Activated T-helper 1 cell treated with anti-CD3 and anti-CD28 coated beads, Interleukin-12 subunit alpha, Interleukin-12 subunit beta, Interleukin-2, Interleukin-4 antibody, amounts not matched to agents 30 ng/mL and 10 ng/mL and 1 ng/mL, durations not matched to agents 14 hours and 24 hours and 36 hours (primary cell): ENCODE measurements around the gene OAS3. TPM values are rescaled to one million over a fixed set of nuclear protein-coding genes. Genes with fewer than 3 reads are reported as not detected.

Experiments
- DNase-seq: peaks from one replicate; pipeline ENCODE4 v3.0.0; 2021; ENCODE audit warnings: low spot score
- H3K27ac Mint-ChIP-seq: one replicate; pipeline ENCODE4 v1.8.0; 2021; ENCODE audit warnings: mild to moderate bottlenecking, mixed read lengths
- H3K27me3 Mint-ChIP-seq: one replicate; pipeline ENCODE4 v1.8.0; 2022; ENCODE audit warnings: mild to moderate bottlenecking, moderate library complexity, mixed read lengths; ENCODE audit not compliant: insufficient read depth
- H3K36me3 Mint-ChIP-seq: one replicate; pipeline ENCODE4 v1.8.0; 2021; ENCODE audit warnings: low read depth, mixed read lengths
- H3K4me1 Mint-ChIP-seq: one replicate; pipeline ENCODE4 v1.8.0; 2021; ENCODE audit warnings: low read depth, mixed read lengths
- H3K4me3 Mint-ChIP-seq: one replicate; pipeline ENCODE4 v1.8.0; 2021; ENCODE audit warnings: mild to moderate bottlenecking, moderate library complexity, mixed read lengths
- H3K9me3 Mint-ChIP-seq: one replicate; pipeline ENCODE4 v1.8.0; 2021; ENCODE audit warnings: mixed read lengths
- intact Hi-C: fragments of 100-400 bp; cut with micrococcal nuclease; formaldehyde crosslinking; loops from one replicate; pipeline ENCODE4 v1.15.1; 2024
- total RNA-seq: library from RNA; stranded (reverse); gene quantifications from 2 replicates; pipeline ENCODE4 v1.2.3, GENCODE V29; 2022

OAS3 gene
- total RNA-seq, 1 donor from 2014 or later: 50.1 TPM

GRCh38 chr12:112965643-112966042 lies 27.4 kb downstream of the OAS3 start:
- H3K27me3 Mint-ChIP-seq: no peaks in the 10 kb centered on the region
- H3K9me3 Mint-ChIP-seq: no peaks in the 10 kb centered on the region
- no peak overlapping the region for H3K4me3 Mint-ChIP-seq
- peaks cover 69% of the 10 kb centered on the region for H3K36me3 Mint-ChIP-seq
- intact Hi-C loops: no loop called here
- H3K4me1 Mint-ChIP-seq: peaks cover 15% of the 10 kb centered on the region
- no peak overlapping the region for H3K27ac Mint-ChIP-seq
- DNase-seq: no peak

- Mint-ChIP-seq H3K4me3 (no peak overlapping the region), H3K36me3 (peaks cover 57% of the 10 kb centered on the region), H3K27ac (no peak overlapping the region), H3K9me3 (no peaks in the 10 kb centered on the region), H3K4me1 (peaks cover 5% of the 10 kb centered on the region), H3K27me3 (no peaks in the 10 kb centered on the region)
- DNase-seq: no peak
- intact Hi-C loops: no loop called here
These were observed 29.0 kb downstream of the OAS3 start for GRCh38 chr12:112967306-112967705.

- no peak for DNase-seq
- Mint-ChIP-seq H3K4me3 (no peak overlapping the region), H3K27me3 (no peaks in the 10 kb centered on the region), H3K27ac (no peak overlapping the region), H3K36me3 (peaks cover 54% of the 10 kb centered on the region), H3K9me3 (no peaks in the 10 kb centered on the region), H3K4me1 (peaks cover 5% of the 10 kb centered on the region)
- intact Hi-C loops: no loop called here
These were observed 29.6 kb downstream of the OAS3 start for GRCh38 chr12:112967858-112968257.

- H3K27ac Mint-ChIP-seq: no peak overlapping the region
- H3K27me3 Mint-ChIP-seq: no peaks in the 10 kb centered on the region
- H3K4me3 Mint-ChIP-seq: no peak overlapping the region
- peaks cover 43% of the 10 kb centered on the region for H3K36me3 Mint-ChIP-seq
- no peaks in the 10 kb centered on the region for H3K4me1 Mint-ChIP-seq
- H3K9me3 Mint-ChIP-seq: no peaks in the 10 kb centered on the region
- intact Hi-C loops: no loop called here
- no peak for DNase-seq
These were observed 31.5 kb downstream of the OAS3 start for GRCh38 chr12:112969547-112970306.

- Mint-ChIP-seq H3K4me3 (no peak overlapping the region), H3K27me3 (no peaks in the 10 kb centered on the region), H3K36me3 (peaks cover 41% of the 10 kb centered on the region), H3K27ac (no peak overlapping the region), H3K4me1 (no peaks in the 10 kb centered on the region), H3K9me3 (no peaks in the 10 kb centered on the region)
- DNase-seq: no peak
- intact Hi-C loops: no loop called here
These were observed 32.1 kb downstream of the OAS3 start for GRCh38 chr12:112970391-112970790.

- H3K36me3 Mint-ChIP-seq: peaks cover 39% of the 10 kb centered on the region
- intact Hi-C loops: no loop called here
- H3K4me1 Mint-ChIP-seq: peaks cover 1% of the 10 kb centered on the region
- no peak overlapping the region for H3K27ac Mint-ChIP-seq
- H3K4me3 Mint-ChIP-seq: no peak overlapping the region
- H3K9me3 Mint-ChIP-seq: no peaks in the 10 kb centered on the region
- no peaks in the 10 kb centered on the region for H3K27me3 Mint-ChIP-seq
- DNase-seq: no peak
These were observed 33.0 kb downstream of the OAS3 start for GRCh38 chr12:112971248-112971647.

GRCh38 chr12:112973011-112973735 lies 34.9 kb downstream of the OAS3 start:
- peaks cover 28% of the 10 kb centered on the region for H3K36me3 Mint-ChIP-seq
- no peaks in the 10 kb centered on the region for H3K27me3 Mint-ChIP-seq
- H3K27ac Mint-ChIP-seq: peak overlapping the region; percentile 23
- intact Hi-C loops: no loop called here
- H3K4me3 Mint-ChIP-seq: no peak overlapping the region
- DNase-seq: no peak
- H3K4me1 Mint-ChIP-seq: peaks cover 19% of the 10 kb centered on the region
- no peaks in the 10 kb centered on the region for H3K9me3 Mint-ChIP-seq

- DNase-seq: no peak
- Mint-ChIP-seq H3K4me1 (peaks cover 19% of the 10 kb centered on the region), H3K27ac (peak overlapping the region; percentile 23), H3K4me3 (no peak overlapping the region), H3K27me3 (no peaks in the 10 kb centered on the region), H3K9me3 (no peaks in the 10 kb centered on the region), H3K36me3 (peaks cover 22% of the 10 kb centered on the region)
- intact Hi-C loops: no loop called here
These were observed 35.6 kb downstream of the OAS3 start for GRCh38 chr12:112973818-112974231.

- no peak overlapping the region for H3K4me3 Mint-ChIP-seq
- H3K27ac Mint-ChIP-seq: no peak overlapping the region
These were observed 36.6 kb downstream of the OAS3 start for GRCh38 chr12:112974904-112975303.

GRCh38 chr12:112977139-112977538 lies 38.9 kb downstream of the OAS3 start:
- Mint-ChIP-seq H3K36me3 (peaks cover 24% of the 10 kb centered on the region), H3K4me3 (no peak overlapping the region), H3K9me3 (peaks cover 8% of the 10 kb centered on the region), H3K27me3 (no peaks in the 10 kb centered on the region), H3K4me1 (peaks cover 47% of the 10 kb centered on the region), H3K27ac (peak overlapping the region; percentile 99)
- intact Hi-C loops: loop anchor here (5.0 kb wide), 1 partner anchor 380 kb away; the partner anchor contains the start of gene PLBD2
- no peak for DNase-seq

More at GRCh38 chr12:112974904-112975303, 36.6 kb downstream of the OAS3 start:
- no peaks in the 10 kb centered on the region for H3K9me3 Mint-ChIP-seq
- H3K27me3 Mint-ChIP-seq: no peaks in the 10 kb centered on the region
- peaks cover 15% of the 10 kb centered on the region for H3K36me3 Mint-ChIP-seq
- no peak for DNase-seq
- intact Hi-C loops: loop anchor here (5.0 kb wide), 1 partner anchor 382 kb away; the partner anchor contains the start of gene PLBD2
- peaks cover 25% of the 10 kb centered on the region for H3K4me1 Mint-ChIP-seq

- peak overlapping the region; percentile 99 for H3K27ac Mint-ChIP-seq
- DNase-seq: no peak
- peak overlapping the region; percentile 94 for H3K4me3 Mint-ChIP-seq
- peaks cover 29% of the 10 kb centered on the region for H3K36me3 Mint-ChIP-seq
- H3K27me3 Mint-ChIP-seq: no peaks in the 10 kb centered on the region
- H3K4me1 Mint-ChIP-seq: peaks cover 52% of the 10 kb centered on the region
- intact Hi-C loops: loop anchor here (1.0 to 5.0 kb wide), 7 partner anchors 11 to 380 kb away; partner anchors contain the start of genes DDX54, OAS1, OAS3 and PLBD2
- peaks cover 14% of the 10 kb centered on the region for H3K9me3 Mint-ChIP-seq
These were observed 39.4 kb downstream of the OAS3 start for GRCh38 chr12:112977641-112978040.

- peaks cover 56% of the 10 kb centered on the region for H3K4me1 Mint-ChIP-seq
- peaks cover 19% of the 10 kb centered on the region for H3K9me3 Mint-ChIP-seq
These were observed 40.1 kb downstream of the OAS3 start, which contains the start of gene OAS2 for GRCh38 chr12:112978163-112979040. TSS of gene OAS2 (plus strand) at chr12:112978519. CDS start at chr12:112978609, 90 bp downstream.

More at GRCh38 chr12:112978163-112979040, 40.1 kb downstream of the OAS3 start, which contains the start of gene OAS2:
- DNase-seq: peak; percentile 85
- intact Hi-C loops: loop anchor here (1.0 to 5.0 kb wide), 7 partner anchors 10 to 379 kb away; partner anchors contain the start of genes DDX54, OAS1, OAS3 and PLBD2
- Mint-ChIP-seq H3K27ac (peak within 1 kb of the TSS; percentile 99), H3K4me3 (peak within 1 kb of the TSS; percentile 94), H3K27me3 (no peaks in the 10 kb centered on the region), H3K36me3 (peaks cover 34% of the 10 kb centered on the region)
